HG02798 (cell line): ENCODE results near the gene CRYBB2.
"Not testable (repeated sequence)": the region's sequence is repeated elsewhere in the genome, so short reads cannot be mapped to it uniquely, and the experiment has no call there.

Experiments
- ATAC-seq: cut with Tn5 transposase; IDR thresholded peaks from one replicate; pipeline ENCODE4 v1.9.1; 2021; ENCODE audit warnings: mild to moderate bottlenecking; ENCODE audit not compliant: unreplicated experiment, poor library complexity

Gene CRYBB2

GRCh38 chr22:25219211-25219689 lies at the start of gene CRYBB2:
Gene CRYBB2 (plus strand): TSS chr22:25219639. CDS start chr22:25221430, 1,791 bp downstream.
- ATAC-seq = no peak

- ATAC-seq = no peak
Measured at GRCh38 chr22:25170426-25170980, 48.9 kb upstream of the CRYBB2 start.

- no peak for ATAC-seq
Measured at GRCh38 chr22:25172153-25172552, 47.3 kb upstream of the CRYBB2 start.

GRCh38 chr22:25174156-25174887 lies 45.1 kb upstream of the CRYBB2 start:
- no peak for ATAC-seq

GRCh38 chr22:25174888-25175411 lies 44.5 kb upstream of the CRYBB2 start:
- ATAC-seq = no peak

GRCh38 chr22:25176175-25176574 lies 43.3 kb upstream of the CRYBB2 start:
- ATAC-seq = no peak

- ATAC-seq = no peak
Measured at GRCh38 chr22:25176799-25177198, 42.6 kb upstream of the CRYBB2 start.

- no peak for ATAC-seq
Measured at GRCh38 chr22:25177226-25177625, 42.2 kb upstream of the CRYBB2 start.

GRCh38 chr22:25177895-25178294 lies 41.5 kb upstream of the CRYBB2 start:
- no peak for ATAC-seq

GRCh38 chr22:25178348-25178747 lies 41.1 kb upstream of the CRYBB2 start:
- not testable (repeated sequence) for ATAC-seq

GRCh38 chr22:25178869-25179631 lies 40.4 kb upstream of the CRYBB2 start:
- ATAC-seq = not testable (repeated sequence)

GRCh38 chr22:25182131-25183110 lies 37.0 kb upstream of the CRYBB2 start:
- no peak for ATAC-seq

GRCh38 chr22:25183949-25184619 lies 35.4 kb upstream of the CRYBB2 start:
- ATAC-seq = no peak

- no peak for ATAC-seq
Measured at GRCh38 chr22:25186140-25186539, 33.3 kb upstream of the CRYBB2 start.

- ATAC-seq = no peak
Measured at GRCh38 chr22:25187469-25187868, 32.0 kb upstream of the CRYBB2 start.

- no peak for ATAC-seq
Measured at GRCh38 chr22:25192406-25192805, 27.0 kb upstream of the CRYBB2 start.

- no peak for ATAC-seq
Measured at GRCh38 chr22:25193130-25193529, 26.3 kb upstream of the CRYBB2 start.

GRCh38 chr22:25193548-25193947 lies 25.9 kb upstream of the CRYBB2 start:
- ATAC-seq = no peak

- no peak for ATAC-seq
Measured at GRCh38 chr22:25196326-25196725, 23.1 kb upstream of the CRYBB2 start.
